Brain microvascular endothelial cell (primary cell): ENCODE data around the gene AXL.

Experiments used
- DNase-seq: peaks from one replicate; pipeline ENCODE4 v3.0.0-alpha.2; 2020
- H3K27ac ChIP-seq: fragments of 250-450 bp; sonication (Bioruptor Pico); 2 replicates; pipeline ENCODE4 v1.5.1; 2020; ENCODE audit warnings: mild to moderate bottlenecking, moderate library complexity
- H3K27me3 ChIP-seq: fragments of 250-450 bp; sonication (Bioruptor Pico); replicated peaks from 2 replicates; pipeline ENCODE4 v1.5.1; 2020; ENCODE audit warnings: mild to moderate bottlenecking
- H3K36me3 ChIP-seq: fragments of 250-450 bp; sonication (Bioruptor Pico); replicated peaks from 2 replicates; pipeline ENCODE4 v1.5.1; 2020; ENCODE audit warnings: mild to moderate bottlenecking
- H3K4me3 ChIP-seq: 2 replicates; pipeline ENCODE4 v1.5.1; 2011; ENCODE audit warnings: low read depth, mild to moderate bottlenecking, control low read depth, low read length, moderate library complexity
- in situ Hi-C: cut with HindIII; loops from 2 replicates; pipeline ENCODE4 v1.10.0; 2017; ENCODE audit warnings: low sequenced_read_pairs, low pct_ligation_motif_present
- TF ChIP-seq, protein P1 (sequence below): IDR thresholded peaks from 2 replicates; pipeline ENCODE4 v1.5.1; 2011; ENCODE audit warnings: low read depth, mild to moderate bottlenecking, moderate library complexity, low read length, control low read depth, inconsistent platforms; ENCODE audit errors: missing control alignments

Gene AXL

DNA sequence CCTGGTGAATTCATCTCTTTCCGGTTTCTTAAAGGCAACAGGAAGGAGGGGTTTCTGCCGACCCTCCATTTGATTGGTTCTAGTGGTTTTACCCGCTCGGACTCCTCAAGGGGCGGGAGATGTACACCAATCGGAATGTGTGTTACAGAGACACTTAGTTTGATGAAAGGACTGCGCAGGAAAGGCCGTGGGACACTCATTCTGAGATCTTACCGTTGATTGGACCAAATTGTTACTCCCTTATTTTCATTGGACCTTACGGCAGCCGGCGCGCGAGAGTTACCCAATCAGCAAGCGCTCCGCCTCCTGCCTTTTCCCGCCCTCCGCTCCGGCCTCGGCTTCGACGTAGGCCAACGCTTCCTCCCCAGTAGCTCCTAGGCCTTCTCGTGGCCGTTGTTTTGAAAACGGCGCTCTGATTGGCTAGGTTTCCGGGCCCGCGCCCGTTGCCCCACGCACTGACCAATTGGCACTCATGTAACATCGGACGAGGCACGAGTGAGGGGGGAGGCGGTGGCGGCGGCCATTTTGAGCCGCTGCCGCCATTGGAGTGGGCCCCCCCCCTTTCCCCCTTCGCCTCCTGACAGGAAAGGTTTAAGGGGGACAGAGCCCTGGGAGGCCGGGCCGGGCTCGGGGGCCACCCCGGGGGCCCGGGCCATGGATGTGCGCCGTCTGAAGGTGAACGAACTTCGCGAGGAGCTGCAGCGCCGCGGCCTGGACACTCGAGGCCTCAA, 45.0 kb downstream of the AXL start, which contains the start of gene HNRNPUL1:
HNRNPUL1 (plus strand) TSS at position 523 of the 731 bp plus-strand sequence; CDS start at position 655, 132 bp downstream.
- TF ChIP-seq, protein P1, sequence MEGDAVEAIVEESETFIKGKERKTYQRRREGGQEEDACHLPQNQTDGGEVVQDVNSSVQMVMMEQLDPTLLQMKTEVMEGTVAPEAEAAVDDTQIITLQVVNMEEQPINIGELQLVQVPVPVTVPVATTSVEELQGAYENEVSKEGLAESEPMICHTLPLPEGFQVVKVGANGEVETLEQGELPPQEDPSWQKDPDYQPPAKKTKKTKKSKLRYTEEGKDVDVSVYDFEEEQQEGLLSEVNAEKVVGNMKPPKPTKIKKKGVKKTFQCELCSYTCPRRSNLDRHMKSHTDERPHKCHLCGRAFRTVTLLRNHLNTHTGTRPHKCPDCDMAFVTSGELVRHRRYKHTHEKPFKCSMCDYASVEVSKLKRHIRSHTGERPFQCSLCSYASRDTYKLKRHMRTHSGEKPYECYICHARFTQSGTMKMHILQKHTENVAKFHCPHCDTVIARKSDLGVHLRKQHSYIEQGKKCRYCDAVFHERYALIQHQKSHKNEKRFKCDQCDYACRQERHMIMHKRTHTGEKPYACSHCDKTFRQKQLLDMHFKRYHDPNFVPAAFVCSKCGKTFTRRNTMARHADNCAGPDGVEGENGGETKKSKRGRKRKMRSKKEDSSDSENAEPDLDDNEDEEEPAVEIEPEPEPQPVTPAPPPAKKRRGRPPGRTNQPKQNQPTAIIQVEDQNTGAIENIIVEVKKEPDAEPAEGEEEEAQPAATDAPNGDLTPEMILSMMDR: peak; percentile 36
- DNase-seq: peak; percentile 100
- Histone ChIP-seq H3K27ac (peak within 1 kb of the TSS; percentile 99), H3K4me3 (peak within 1 kb of the TSS; percentile 90), H3K36me3 (peaks cover 31% of the 10 kb centered on the region), H3K27me3 (no peaks in the 10 kb centered on the region)
- in situ Hi-C loops: no loop called here

DNA sequence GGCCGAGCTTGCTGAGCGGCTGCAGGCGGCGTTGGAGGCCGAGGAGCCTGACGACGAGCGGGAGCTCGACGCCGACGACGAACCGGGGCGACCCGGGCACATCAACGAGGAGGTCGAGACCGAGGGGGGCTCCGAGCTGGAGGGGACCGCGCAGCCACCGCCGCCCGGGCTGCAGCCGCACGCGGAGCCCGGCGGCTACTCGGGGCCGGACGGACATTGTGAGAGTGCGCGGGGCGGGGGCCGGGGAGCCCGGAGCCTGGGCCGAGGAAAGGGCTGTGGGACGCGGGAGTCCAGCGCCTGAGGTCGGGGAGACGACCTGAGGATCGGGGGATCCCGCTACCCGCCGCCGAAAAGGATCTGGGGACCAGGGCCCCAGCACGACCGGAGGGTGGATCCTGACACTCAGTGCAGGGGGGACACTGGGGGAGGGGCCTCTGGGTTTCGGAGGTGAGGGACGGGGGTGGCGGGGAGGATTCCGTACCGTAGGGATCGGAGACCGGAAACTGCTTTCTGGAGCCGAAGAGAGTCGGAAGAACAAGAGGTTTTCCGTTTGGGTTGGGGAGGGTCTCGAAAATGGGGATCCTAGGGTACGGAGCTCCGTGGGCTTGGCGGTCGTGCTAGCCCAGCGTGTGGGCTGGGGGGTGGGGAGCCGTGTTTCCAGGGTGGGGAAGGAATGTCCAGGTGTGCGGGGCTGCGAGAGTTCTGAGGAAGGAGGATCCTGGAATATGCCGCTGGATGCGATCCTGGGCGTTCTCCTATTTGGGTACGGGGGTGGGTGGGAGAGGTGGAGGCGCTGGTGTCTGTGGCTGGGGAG, 45.8 kb downstream of the AXL start:
- peaks cover 29% of the 10 kb centered on the region for H3K36me3 ChIP-seq
- in situ Hi-C loops: no loop called here
- H3K27me3 ChIP-seq: no peaks in the 10 kb centered on the region
- peak overlapping the region; percentile 99 for H3K27ac ChIP-seq
- DNase-seq: peak; percentile 16
- peak overlapping the region; percentile 90 for H3K4me3 ChIP-seq
- TF ChIP-seq, protein P1: no peak

DNA sequence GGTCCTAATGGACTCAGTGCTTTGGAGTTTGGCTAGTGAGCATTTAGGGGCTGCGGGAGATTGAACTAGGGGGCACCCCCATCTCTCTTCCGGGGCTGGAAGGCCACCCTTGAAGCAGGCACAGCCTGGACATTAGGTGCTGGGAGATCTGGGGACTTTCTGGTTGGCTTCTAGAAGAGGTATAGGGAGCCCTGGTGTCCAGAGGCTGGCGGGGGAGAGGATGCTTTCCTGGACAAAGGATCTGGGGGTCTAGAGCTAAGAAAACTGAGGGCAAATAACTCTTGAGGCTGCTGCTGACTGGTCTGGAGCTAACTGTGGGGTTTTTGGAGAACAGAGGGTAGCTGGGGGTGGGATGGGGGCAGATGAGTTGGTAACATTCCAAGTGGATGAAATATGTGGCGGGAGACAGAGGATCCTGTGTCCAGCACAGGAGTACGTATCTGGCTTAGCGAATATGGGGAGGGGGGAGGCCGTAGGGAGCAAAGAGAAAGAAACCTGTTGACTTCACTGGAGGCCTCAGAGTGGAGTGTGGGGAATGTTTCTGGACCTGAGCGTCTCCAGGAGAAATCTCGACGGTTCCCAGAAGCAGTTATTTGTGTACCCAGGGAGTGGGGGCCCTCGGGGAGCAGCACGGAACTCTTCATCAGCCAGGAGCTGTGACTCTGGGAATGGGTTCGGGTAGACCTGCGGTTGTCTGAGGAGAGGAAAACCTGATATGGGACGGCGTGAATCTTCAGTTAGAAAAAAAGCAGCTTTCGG, 46.6 kb downstream of the AXL start:
- in situ Hi-C loops: no loop called here
- peak overlapping the region; percentile 99 for H3K27ac ChIP-seq
- no peaks in the 10 kb centered on the region for H3K27me3 ChIP-seq
- H3K4me3 ChIP-seq: peak overlapping the region; percentile 90
- TF ChIP-seq, protein P1: no peak
- DNase-seq: peak; percentile 45
- peaks cover 28% of the 10 kb centered on the region for H3K36me3 ChIP-seq

DNA sequence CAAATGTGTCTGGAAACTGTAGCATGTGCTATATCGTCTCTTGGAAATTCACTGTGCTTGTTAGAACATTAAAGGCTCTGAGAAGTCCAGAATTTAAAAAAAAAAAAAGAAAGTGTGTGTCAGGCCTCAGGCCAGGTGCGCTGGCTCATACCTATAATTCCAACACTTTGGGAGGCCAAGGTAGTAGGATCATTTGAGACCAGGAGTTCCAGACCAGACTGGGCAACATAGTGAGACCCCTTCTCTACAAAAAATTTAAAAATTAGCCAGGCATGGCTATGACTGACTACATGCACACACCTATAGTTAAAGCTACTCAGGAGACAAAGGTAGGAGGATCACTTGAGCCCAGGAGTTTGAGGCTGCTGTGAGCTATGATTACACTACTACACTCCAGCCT, 50.0 kb downstream of the AXL start:
- in situ Hi-C loops: no loop called here

DNA sequence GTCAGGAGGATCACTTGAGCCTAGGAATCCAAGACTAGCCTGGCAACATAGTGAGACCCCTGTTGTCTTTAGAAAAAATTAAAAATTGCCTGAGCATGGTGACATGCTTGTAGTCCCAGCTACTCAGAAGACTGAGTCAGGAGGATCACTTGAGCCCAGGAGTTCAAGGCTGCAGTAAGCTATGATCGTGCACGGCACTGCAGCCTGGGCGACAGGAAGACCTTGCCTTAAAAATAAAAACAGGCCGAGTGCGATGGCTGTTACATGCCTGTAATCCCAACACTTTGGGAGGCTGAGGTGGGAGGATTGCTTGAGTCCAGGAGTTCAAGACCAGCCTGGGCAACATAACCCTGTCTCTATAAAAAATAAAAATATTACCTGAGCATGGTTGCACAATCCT, 50.5 kb downstream of the AXL start:
- no peak for DNase-seq
- no peaks in the 10 kb centered on the region for H3K27me3 ChIP-seq
- H3K36me3 ChIP-seq: peaks cover 60% of the 10 kb centered on the region
- H3K4me3 ChIP-seq: no peak overlapping the region
- no peak overlapping the region for H3K27ac ChIP-seq
- TF ChIP-seq, protein P1: no peak
- in situ Hi-C loops: no loop called here

More for the DNA sequence above, 50.0 kb downstream of the AXL start:
- no peaks in the 10 kb centered on the region for H3K27me3 ChIP-seq
- no peak overlapping the region for H3K27ac ChIP-seq
- no peak overlapping the region for H3K4me3 ChIP-seq
- peaks cover 54% of the 10 kb centered on the region for H3K36me3 ChIP-seq
- DNase-seq: no peak
- TF ChIP-seq, protein P1: no peak
